Measurements from ENCODE around the gene ZNF274. TPM values are rescaled to one million over a fixed set of nuclear protein-coding genes. Genes with fewer than 3 reads are reported as not detected.

Gene ZNF274
- total and polyA plus RNA-seq, 2 of the 8 experiments (the other 6 are each of a cell fraction or from before 2014, with no cell fraction given), result 13.3 to 25.1 TPM

DNA sequence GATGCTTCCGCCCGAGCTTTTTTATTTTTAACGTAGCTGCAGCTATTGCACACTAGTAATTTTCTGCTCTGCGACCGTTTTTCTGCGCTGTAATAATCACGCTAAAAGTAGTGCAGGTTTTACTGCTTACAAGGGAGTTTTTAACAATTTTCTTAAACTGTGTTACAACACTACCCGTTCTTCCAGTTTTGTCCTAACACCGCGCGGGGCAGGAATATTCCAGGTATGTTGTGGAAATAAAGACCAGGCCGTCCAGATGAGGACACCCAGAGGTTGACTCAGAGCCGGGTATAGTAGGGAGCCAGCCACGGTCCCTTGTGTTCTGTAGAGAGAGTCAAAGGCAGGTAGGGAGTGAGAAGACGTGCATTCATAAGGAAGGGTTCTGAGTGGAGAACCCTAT is 21.7 kb downstream of the ZNF274 start:
- H3K9me3 ChIP-seq (ENCODE audit: insufficient read depth in 2 of 2, low read depth in 1 of 2, low read length in 1 of 2), result peaks cover 73 to 77% of the 10 kb centered on the region in 2 experiments
- no peak overlapping the region for H2BK20ac ChIP-seq (ENCODE audit: low read length)
- no peaks in the 10 kb centered on the region for H3K23me2 ChIP-seq (ENCODE audit: low read depth, low read length)
- no peak overlapping the region for H4K91ac ChIP-seq (replicated peaks; ENCODE audit: insufficient read length, low read length)
- no peaks in the 10 kb centered on the region for H3K27me3 ChIP-seq (replicated peaks in 1 of 4; ENCODE audit: control insufficient read depth in 3 of 4, extremely low read depth in 1 of 4, insufficient read depth in 3 of 4, low read length in 3 of 4)
- peaks cover 0 to 6% of the 10 kb centered on the region in 2 experiments; a peak in 1 of 4 replicates for H3K79me2 ChIP-seq (ENCODE audit: control insufficient read depth in 1 of 2, insufficient read depth in 2 of 2, low read length in 2 of 2)
- H2BK15ac ChIP-seq (ENCODE audit: low read length), result no peak overlapping the region
- no peak overlapping the region for H3K18ac ChIP-seq (ENCODE audit: extremely low read depth, low read length)
- ChIA-PET POLR2A (ENCODE audit: partially characterized antibody) (interaction anchor here (0.7 to 6.1 kb wide), 17 partner anchors 8 to 154 kb away, joined by 3 to 37 read pairs (median 6); partner anchors contain the start of genes ZNF274, ZNF544 and ZNF8), CTCF (ENCODE audit: partially characterized antibody) (interaction anchor here (1.3 to 1.5 kb wide), 3 partner anchors 23 to 107 kb away, joined by 3 to 7 read pairs (median 4); no protein-coding TSS in a partner anchor)
- H3K4me3 ChIP-seq (ENCODE audit: extremely low read depth in 1 of 4, insufficient read depth in 2 of 4, low read depth in 3 of 4, low read length in 4 of 4), result no peak overlapping the region
- no peak for TF ChIP-seq NRF1 (IDR thresholded peaks at IDR 0.05; ENCODE audit: low read depth, low read length)
- no peak for TF ChIP-seq POU5F1 (IDR thresholded peaks at IDR 0.05; ENCODE audit: low read depth, low read length)
- no peak overlapping the region for H3K4me2 ChIP-seq (ENCODE audit: insufficient read depth in 1 of 2, low read depth in 2 of 2, low read length in 2 of 2)
- H2BK5ac ChIP-seq (ENCODE audit: low read depth, low read length), result no peak overlapping the region
- no peak overlapping the region for H2AK5ac ChIP-seq (ENCODE audit: low read depth, low read length)
- no peak overlapping the region for H2BK12ac ChIP-seq (ENCODE audit: low read depth, low read length)
- peaks cover 22 to 94% (median 52%) of the 10 kb centered on the region in 4 experiments for H3K36me3 ChIP-seq (ENCODE audit: control insufficient read depth in 2 of 4, insufficient read depth in 4 of 4, low read length in 3 of 4)
- DNase-seq (ENCODE audit: low read depth in 1 of 2, low spot score in 2 of 2), result no peak
- H4K20me1 ChIP-seq (replicated peaks in 1 of 2; ENCODE audit: control insufficient read depth in 1 of 2, insufficient read depth in 2 of 2, low read length in 2 of 2), result no peaks in the 10 kb centered on the region
- H3K9ac ChIP-seq (replicated peaks in 1 of 4; ENCODE audit: extremely low read depth in 1 of 4, low read depth in 3 of 4, low read length in 3 of 4), result no peak overlapping the region
- H3K4ac ChIP-seq (replicated peaks; ENCODE audit: insufficient read length, low read depth, low read length), result no peak overlapping the region
- H3K56ac ChIP-seq (replicated peaks; ENCODE audit: insufficient read length, low read depth, low read length), result no peak overlapping the region
- H2BK120ac ChIP-seq (replicated peaks; ENCODE audit: low read depth, low read length), result no peak overlapping the region
- H4K5ac ChIP-seq (ENCODE audit: insufficient read length, low read depth, low read length), result peak overlapping the region; percentile 15
- no peaks in the 10 kb centered on the region for H3K4me1 ChIP-seq (replicated peaks in 1 of 4; ENCODE audit: control insufficient read depth in 3 of 4, insufficient read depth in 4 of 4, low read length in 3 of 4)
- H3K79me1 ChIP-seq (ENCODE audit: low read depth, low read length), result 0 out of 2 replicates have a peak, but pooled peaks cover 2% of the 10 kb centered on the region
- WGBS, 2 experiments (ENCODE audit: extremely low coverage in 1 of 2, insufficient coverage in 1 of 2, insufficient read length in 1 of 2, insufficient replicate concordance in 2 of 2, low coverage in 1 of 2, low lambda C conversion rate in 2 of 2, missing lambda C conversion rate in 1 of 2), result 92% methylated on average over 15 of the region's 15 CpGs; no CpG with 5 or more reads in 1 of the 2 experiments
- no peak overlapping the region for H2AFZ ChIP-seq (ENCODE audit: low read length)
- no peak overlapping the region for H3K14ac ChIP-seq (ENCODE audit: insufficient read length)
- no peak overlapping the region for H3K27ac ChIP-seq (ENCODE audit: low read depth, low read length)
- H3K23ac ChIP-seq (ENCODE audit: insufficient read length), result no peak overlapping the region
- FAIRE-seq, result no peak
- no peak overlapping the region for H4K8ac ChIP-seq (ENCODE audit: extremely low read depth, insufficient read depth, low read length)
